Epithelial cell of proximal tubule (primary cell): ENCODE results near the gene PRICKLE4. TPM values are rescaled to one million over a fixed set of nuclear protein-coding genes. Genes with fewer than 3 reads are reported as not detected.

ENCODE experiments used
- DNase-seq: peaks from one replicate; pipeline ENCODE4 v3.0.0-alpha.2; 2011; ENCODE audit warnings: low read depth
- H3K4me3 ChIP-seq: 2 replicates; pipeline ENCODE4 v1.5.1; 2011; ENCODE audit warnings: low read depth, mild to moderate bottlenecking, low read length
- total RNA-seq: library from RNA; depleted of rRNA; stranded (reverse); fragments of >200 nt; gene quantifications from 2 replicates; pipeline ENCODE4 v1.2.3, GENCODE V29; 2015
- TF ChIP-seq, protein P1 (sequence below): conservative IDR thresholded peaks from 2 replicates; pipeline ENCODE4 v1.5.1; 2012; ENCODE audit warnings: low read depth, mild to moderate bottlenecking, low read length

Gene PRICKLE4
- total RNA-seq, 1 donor from 2014 or later = 2.2 TPM

DNA sequence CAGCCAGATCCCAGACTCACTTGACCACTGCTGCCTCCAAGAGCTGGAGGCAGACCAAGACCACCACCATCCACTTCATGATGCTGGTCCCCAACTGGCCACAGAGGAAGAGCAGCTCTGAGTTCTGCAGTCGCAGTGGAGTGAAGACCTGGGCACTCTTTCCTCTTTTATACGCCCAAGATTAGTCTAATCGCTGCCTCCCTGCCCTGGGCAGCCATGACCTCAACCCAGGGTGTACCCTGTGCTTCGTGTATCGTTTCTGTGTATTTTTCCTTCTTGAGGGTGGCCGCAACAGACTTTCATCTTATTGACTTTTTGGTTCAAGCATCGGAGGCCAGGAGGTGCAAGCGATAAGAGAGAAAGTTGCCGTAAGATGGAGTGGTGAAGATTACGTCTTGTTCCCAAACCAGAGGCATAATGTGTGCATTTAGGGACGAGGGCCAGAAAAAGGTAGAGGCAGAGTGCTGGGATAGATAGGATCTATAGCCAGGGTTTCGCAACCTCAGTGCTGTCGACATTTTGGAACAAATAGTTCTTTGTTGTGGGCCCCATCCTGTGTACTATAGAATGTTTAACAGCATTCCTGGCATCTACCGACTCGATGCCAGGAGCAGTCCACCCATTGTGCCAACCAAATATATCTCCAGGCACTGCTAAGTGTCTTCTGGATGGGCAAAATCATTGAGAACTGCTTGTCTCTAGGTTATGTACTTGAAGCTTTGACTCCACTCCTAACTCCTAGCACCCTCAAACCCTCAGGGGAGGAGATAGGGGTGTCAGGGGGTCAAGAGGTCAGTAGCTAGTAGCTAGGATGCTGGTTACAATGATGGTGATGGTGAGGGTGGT is 33.1 kb upstream of the PRICKLE4 start, which contains the start of gene PGC:
TSS of gene PGC (minus strand) at position 142 of the 846 bp plus-strand sequence. CDS start at position 79, 63 bp downstream.
- DNase-seq = no peak
- TF ChIP-seq, protein P1, sequence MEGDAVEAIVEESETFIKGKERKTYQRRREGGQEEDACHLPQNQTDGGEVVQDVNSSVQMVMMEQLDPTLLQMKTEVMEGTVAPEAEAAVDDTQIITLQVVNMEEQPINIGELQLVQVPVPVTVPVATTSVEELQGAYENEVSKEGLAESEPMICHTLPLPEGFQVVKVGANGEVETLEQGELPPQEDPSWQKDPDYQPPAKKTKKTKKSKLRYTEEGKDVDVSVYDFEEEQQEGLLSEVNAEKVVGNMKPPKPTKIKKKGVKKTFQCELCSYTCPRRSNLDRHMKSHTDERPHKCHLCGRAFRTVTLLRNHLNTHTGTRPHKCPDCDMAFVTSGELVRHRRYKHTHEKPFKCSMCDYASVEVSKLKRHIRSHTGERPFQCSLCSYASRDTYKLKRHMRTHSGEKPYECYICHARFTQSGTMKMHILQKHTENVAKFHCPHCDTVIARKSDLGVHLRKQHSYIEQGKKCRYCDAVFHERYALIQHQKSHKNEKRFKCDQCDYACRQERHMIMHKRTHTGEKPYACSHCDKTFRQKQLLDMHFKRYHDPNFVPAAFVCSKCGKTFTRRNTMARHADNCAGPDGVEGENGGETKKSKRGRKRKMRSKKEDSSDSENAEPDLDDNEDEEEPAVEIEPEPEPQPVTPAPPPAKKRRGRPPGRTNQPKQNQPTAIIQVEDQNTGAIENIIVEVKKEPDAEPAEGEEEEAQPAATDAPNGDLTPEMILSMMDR = no peak

GRCh38 chr6:41748102-41748477 is 32.5 kb upstream of the PRICKLE4 start:
- TF ChIP-seq, protein P1 = no peak
- H3K4me3 ChIP-seq = no peak overlapping the region
- no peak for DNase-seq

More for the DNA sequence above, 33.1 kb upstream of the PRICKLE4 start, which contains the start of gene PGC:
- no peak within 1 kb of the TSS for H3K4me3 ChIP-seq

GRCh38 chr6:41748542-41748941 is 32.0 kb upstream of the PRICKLE4 start:
- no peak overlapping the region for H3K4me3 ChIP-seq
- DNase-seq = no peak
- TF ChIP-seq, protein P1 = no peak

GRCh38 chr6:41750374-41750773 is 30.2 kb upstream of the PRICKLE4 start:
- TF ChIP-seq, protein P1 = no peak
- no peak for DNase-seq
- H3K4me3 ChIP-seq = no peak overlapping the region

GRCh38 chr6:41755895-41756294 is 24.7 kb upstream of the PRICKLE4 start:
- TF ChIP-seq, protein P1 = no peak
- DNase-seq = no peak

GRCh38 chr6:41756354-41756753 is 24.2 kb upstream of the PRICKLE4 start:
- DNase-seq = no peak
- TF ChIP-seq, protein P1 = no peak
- H3K4me3 ChIP-seq = no peak overlapping the region

More at GRCh38 chr6:41755895-41756294, 24.7 kb upstream of the PRICKLE4 start:
- no peak overlapping the region for H3K4me3 ChIP-seq
